Fibroblast of skin of abdomen (primary cell): Measurements from ENCODE around the gene RER1.
A peak's percentile ranks its signal among the peaks of the same experiment; 100 is the strongest.

Experiments
- DNase-seq: peaks from one replicate; pipeline ENCODE4 v3.0.0-alpha.2; 2013

Gene RER1

DNA sequence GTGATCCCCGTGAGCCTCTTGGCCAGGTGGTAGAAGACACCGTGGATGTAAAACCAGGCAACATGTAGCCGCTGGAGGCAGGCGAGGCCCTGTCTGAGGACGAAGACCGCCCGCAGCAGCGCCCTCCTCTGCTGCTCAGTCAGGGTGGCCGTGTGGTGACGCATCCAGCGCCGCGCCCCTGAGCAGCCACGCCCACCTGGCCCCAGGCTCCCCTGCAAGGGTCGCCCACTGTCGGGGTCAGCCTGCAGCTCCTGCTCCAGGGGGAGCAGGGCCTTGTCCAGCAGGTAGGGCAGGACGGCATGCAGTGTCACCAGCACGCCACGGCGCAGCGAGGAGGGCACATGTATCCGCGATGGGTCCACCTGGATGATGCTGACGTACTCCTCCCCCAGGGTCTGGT is 16.8 kb downstream of the RER1 start:
- DNase-seq: no peak

DNA sequence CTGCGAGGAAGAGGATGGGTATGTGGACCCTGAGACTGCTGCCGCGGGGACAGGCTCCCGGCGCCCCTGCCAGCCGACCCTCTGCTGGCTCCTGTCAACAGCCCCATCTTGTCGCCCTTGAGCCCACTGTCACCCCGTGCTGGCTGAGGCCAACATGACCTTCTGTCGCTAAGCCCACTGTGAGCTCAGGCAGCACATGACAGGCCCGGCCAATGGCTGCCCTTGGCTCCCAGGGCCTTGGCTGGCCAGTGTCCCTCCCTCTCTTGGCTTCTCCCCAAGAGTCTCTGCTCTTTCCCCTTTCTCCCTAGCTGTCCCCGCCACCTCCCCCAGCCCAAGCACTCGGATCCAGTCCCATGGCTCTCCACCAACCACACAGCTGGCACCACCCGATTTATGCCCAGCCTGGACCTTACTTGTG is 17.2 kb downstream of the RER1 start:
- DNase-seq: no peak

DNA sequence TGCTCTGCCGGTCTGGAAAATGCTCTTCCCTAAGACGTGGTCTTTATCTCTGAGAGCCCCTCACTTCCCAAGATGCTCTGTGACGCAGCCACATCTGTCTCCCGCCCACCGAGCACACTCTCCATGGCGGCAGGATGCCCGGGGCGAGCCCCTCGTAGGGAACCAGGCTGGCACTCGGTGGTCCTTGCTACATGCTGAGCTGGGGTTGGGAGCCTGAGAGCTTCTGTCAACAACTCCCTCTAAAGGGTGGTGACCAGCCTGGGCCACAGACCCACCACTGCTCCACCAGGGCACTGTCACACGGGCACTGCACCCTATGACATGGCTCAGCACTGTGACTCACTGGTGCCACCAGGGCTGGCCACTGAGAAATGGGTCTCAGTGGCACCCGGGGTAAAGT is 18.1 kb downstream of the RER1 start:
- no peak for DNase-seq

DNA sequence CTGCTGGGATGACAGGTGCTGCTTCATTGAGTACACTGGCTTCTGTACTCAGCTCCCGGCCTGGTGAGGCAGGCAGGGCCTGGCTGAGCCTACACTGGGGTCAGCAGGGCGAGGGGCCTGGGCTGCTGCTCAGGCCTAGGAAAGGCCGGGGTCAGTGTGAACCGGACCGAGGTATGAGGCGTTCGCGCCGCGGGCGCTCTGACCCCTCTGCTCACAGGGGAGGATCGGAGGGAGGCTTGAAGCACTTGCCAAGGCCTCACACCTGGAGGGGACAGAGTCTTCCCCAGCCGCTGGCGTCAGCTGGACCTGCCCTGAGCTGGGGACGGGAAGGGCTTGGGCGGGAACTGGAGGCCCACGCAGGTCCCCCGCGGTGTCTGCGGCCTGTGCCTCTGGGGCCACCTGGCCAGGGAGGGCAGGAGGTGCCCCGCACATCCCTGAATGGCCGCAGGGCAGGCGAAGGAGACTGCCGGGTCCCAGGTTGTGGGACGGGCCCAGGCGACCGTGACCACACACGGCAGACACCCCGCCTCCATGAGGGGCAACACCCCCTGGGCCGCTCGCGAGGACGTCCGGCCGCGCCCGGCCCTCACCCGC is 20.3 kb downstream of the RER1 start:
- no peak for DNase-seq

DNA sequence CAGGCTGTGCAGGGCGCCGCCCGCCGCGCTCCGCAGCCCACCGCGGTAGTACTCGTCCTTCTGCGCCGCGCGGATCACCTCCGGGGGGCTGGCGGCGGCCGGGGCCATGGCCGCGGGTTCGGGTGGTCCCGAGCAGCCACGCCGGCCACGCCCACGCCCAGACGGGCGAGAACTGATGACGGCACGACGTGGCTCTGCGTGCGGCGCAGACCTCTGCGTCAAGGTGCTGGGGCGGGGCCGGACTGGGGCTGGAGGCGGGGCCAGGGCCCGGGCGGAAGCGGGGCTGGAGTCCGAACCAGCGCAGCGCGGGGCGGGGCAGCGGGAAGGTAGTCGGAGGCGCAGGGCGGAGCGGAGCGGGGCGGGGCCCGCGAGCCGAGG is 20.7 kb downstream of the RER1 start, which contains the start of gene PEX10:
Gene PEX10 (minus strand): TSS at position 170 of the 378 bp plus-strand sequence. CDS start 62 bp downstream, at position 108.
- DNase-seq: peak; percentile 95

DNA sequence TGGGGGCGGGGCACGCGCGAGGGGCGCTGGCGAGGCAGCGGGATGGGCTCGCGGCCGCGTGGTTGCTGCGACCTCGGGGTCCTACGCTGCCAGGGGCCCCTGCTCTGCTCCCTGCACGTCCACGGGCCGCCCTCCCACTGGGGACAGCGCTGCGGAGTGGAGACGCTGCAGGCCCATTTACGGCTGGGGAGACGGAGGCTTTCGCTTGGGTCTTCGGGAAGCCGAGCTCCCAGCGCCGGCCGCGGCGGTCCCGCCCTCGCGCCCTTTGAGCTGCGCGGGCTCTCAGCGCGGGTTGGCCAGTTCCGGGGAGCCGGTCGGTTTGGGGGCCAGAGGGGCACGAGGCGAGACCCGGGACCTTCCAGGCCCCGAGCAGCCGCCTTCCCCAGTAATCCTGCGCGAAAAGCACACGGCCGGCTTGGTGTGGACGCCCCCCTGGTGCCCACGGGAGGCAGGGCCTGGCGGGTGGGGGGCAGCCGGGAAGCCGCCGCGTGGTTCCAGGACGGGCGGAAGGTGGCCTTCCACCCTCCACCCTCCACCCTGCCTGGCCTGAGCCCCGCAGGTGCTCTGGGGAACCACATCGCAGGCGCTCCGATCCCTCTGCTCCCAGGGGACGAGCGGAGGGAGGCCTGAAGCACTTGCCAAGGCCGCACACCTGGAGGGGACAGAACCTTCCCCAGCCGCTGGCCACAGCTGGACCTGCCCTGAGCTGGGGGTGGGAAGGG is 21.3 kb downstream of the RER1 start:
- no peak for DNase-seq

DNA sequence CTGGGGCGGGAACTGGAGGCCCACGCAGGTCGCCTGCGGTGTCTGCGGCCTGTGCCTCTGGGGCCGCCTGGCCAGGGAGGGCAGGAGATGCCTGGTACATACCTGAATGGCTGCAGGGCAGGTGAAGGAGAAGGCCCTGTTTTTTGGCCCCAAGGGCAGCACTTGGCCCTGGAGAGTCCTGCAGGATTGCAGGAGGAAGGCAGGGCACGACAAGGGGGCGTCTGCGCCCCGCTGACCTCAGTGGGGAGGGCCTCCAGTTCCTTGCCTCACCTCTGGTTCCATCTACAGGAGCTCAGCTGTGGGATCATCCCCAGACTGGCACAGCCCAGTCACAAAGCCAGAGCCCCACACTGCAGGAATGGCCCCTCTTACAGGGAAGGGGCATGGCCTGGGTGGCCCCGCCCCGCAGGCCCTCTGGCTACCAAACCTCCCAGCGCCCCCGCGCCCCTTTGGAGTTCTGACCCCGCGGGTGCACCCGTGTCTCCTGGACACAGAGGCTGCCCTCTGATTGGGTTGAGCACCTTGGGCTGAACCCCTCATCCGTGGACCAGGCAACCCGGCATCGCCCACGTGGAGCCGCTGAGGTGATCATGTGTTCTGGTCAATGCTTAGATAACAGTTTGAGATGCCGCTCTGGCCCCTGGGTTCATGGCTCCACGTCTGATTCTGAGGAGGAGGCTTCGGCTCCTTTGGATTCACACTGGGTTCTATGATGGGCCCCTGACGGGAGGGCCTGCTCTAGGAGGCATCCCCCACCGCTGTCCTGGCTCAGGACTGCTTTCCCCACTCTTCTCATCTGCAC is 22.1 kb downstream of the RER1 start:
- DNase-seq: no peak

DNA sequence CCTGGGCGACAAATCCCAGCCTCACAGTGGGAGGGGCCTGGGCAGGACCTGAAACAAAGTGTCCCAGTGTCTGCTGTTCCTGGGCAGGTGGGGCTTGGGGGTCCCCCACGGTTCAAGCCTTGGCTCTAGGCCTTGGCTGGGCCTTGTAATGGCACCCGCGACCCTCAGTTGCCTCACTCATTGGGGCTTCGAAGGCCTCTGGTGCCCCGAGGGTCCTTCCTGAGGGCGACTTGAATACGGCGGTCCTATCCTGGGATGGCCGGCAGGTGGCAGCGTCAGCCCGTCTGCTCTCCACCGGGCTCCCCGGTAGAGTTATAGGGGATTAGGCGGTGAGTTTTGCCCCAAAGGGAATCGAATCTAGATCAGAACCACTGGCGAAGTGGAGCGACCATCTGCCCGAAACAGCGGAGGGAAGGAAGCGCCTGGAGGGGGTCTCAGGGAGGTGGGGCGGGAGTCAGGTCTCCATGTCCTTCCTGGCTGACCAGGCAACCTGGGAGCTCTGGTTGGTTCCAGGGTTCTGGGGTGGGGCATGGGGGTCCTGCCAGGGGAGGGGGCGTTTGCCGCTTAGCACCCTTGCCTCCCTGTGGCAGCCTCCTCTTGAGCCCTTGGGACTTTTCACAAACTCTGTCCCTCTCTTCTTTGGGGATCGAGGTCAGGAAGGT is 22.8 kb downstream of the RER1 start:
- peak; percentile 61 for DNase-seq

DNA sequence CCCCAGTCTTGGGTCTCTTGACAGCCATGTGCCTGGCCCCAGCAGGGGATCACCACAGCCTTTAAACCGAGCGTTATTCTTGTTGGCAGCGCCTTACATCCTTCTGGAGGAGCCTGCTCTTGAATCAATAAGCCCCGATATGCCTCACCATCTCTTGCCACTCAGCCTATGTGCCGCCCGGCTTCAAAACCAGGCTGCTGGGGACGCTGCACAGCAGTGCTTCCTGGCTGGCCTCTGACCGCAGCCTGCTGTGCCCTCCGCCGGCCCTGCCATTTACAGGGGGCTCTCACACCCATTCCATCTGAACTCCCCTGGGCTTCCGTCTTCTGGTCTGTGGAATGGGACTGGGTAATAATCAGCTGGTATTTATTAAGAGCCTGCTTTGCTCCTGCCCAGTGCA is 23.7 kb downstream of the RER1 start:
- no peak for DNase-seq

DNA sequence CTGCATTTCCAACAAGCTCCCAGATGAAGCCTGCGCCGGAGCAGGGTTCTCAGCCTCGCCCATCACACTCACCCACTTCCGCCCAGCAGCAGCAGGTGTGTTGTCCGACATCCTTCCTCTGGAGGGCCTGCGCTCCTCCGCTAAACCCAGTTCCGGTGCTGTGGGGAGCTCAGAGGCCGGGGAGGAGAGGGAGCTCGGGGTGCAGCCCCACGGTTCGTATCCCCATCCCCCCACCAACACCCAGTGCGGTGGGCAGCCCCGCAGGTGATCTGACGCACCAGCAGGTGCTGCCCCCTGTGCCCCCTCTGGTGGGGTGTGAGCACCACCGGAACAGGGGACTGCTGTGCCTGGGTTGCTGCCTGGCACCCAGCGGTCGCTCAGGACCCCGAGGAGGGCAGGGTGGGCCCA is 24.2 kb downstream of the RER1 start:
- no peak for DNase-seq

DNA sequence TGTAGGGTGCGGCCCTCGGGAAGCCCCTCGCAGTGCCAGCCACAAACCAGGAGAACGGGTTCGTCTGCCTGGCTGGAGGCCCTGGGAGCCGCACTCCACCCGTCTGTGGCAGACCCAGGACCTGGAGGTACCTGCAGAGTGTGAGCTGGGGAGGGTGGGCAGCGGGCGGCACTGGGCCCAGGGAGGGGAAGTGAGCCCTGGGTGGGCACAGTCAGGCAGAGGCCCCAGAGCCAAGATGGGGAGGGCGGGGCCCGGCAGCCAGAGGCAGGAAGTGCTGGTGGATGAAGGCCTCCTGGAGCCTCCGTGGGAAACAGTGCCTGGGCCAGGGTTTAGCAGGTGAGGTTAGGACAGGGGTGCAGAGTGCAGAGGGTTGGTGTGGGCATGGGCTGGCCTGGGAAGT is 24.8 kb downstream of the RER1 start:
- DNase-seq: no peak

DNA sequence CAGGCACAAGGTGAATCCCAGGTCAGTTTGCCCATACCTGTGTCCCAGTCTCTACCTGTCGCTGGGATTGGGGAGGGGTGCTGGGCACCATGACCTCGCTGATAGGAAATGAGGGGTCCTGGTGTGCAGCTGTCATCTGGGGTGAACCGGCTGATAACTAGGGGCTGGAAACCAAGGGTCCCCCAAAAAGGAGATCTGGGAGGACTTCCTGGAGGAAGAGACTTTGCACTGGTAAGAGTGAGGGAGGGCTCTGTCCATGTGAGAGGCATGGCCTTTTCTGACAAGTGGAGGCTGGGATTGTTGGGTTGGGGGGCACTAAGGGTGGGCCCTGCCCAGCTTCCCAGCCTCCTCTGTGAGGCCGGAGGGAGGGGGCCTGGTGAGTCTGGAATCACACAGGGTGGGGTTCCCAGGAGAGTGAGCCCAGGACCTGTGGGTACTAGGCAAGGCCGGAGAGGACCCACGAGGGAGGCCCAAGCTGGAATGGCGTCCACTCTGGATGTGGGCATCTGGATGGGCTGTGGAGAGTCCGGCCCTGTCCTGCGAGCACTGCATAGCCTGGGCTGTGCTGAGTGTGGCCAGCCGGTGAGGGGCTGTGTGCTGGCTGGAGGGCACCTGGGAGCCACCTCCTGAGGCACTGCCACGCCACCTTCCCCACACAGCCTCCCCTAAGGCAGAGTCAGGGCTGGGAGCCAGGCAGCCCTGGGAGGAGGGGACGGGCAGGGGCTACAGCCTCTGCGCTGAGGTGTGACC is 25.6 kb downstream of the RER1 start:
- DNase-seq: no peak

DNA sequence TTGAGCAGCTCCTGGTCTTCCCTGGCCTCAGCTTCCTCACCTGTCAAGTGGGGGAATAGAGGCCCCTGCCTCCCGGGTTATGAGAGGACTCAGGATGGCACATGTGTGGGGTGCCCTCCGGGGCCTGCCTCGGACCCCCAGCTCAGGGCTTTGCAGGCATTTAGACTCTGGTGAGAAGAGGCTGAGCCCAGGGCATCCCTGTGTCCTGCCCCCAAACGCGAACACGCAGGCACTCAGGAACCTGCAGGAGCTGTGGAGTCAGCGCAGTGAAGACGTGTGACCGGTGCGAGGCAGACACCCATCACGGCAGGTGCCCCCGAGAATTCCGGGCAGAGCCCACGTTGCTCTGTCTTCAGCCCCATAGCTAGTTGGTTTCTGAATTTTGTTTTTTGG is 26.2 kb downstream of the RER1 start:
- DNase-seq: no peak

DNA sequence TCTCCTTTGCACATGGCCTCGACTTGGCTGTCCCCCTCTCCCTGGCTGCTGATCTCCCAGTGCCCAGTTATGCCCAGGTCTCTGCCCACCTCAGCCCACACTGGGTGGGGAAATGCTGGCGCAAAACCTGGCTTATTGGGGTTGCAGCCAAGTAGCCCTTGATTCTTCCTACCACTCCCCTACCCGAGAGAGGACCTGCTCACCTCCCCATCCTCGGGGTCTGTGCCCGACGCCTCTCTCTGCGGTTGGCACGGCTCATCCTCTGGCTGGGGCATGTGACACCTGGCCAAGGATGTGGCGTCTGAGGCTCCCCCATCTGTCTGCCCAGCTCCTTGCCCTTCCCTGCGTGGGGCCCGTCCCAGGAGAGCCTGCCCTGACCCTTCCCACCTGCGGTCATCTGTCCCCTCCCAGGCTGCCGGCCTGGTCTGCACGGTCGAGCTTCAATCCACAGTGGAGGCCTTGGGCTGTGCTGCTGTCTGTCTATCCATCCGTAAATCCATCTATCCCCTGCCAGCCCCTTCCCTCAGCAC is 27.2 kb downstream of the RER1 start:
- no peak for DNase-seq

DNA sequence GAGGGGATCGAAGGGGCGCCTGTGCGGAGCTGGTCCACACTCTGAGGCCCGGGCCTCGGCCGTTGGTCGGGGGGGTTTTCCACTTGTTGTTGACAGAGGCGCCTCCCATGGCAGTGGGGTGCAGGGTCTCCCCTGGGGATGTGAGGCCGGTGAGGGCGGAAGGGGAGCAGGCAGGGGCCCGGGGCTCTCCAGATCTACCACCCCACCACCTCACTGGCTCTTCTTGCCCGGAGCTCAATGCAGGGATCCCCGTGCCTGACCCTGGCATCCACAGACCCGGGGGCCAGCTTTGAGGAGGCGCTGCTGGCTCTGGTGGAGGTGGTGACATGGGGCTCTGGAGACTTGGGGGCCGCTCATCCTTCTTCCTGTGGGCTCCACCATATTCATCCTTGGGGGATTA is 27.8 kb downstream of the RER1 start:
- DNase-seq: no peak

DNA sequence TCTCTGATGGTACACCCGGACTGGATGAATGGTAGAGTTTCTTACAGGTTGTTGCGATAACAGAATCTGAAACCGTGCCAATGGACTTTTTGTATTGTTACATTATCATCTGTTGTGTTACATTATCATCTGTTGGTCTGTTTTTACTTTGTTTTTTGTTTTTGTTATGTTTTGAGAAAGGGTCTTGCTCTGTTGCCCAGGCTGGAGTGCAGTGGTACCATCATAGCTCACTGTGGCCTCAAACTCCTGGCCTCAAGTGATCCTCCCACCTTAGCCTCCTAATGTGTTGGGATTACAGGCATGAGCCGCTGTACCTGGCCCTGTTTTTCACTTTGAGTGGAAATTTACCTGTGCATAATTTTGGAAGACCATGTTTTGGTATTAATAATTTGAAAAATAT is 30.9 kb downstream of the RER1 start:
- no peak for DNase-seq

DNA sequence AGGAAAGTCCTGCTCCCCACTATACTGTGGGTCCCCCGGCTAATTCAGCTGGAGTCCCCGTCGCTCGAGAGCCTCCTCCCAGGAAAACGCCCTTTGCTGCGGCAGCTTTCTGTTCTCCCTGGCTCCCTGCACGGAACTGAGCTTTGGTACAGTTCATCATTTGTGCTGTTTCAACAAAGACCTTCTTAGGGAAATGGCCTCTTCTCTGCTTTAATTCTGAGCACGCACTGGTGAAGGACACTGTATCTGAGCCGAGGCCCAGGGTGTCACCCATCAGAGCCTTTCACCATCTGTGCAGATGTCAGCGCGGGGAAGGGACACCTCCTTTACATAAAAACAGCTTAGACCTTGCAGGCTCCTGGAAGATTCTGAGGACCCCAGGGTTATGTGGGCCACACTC is 34.3 kb downstream of the RER1 start:
- DNase-seq: no peak

DNA sequence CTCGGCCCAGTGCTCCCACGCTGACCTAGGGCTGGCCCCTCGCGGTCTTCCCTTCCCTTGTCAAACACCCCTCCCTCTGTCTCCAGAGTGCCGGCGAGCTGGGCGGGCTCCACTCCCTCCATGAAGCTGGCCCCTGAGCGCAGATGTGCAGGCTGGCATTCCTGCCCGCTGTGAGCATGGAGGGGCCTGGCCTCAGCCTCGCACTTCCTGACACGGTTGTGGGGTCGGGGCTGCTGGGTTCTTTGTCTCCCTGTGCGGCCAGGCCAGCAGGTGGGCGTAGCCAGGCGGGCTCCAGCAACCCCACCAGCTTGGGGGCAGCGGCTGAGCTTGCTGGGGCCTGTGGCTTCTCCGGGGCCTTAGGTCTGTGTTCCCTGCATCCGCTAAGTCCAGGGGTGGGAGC is 34.9 kb downstream of the RER1 start:
- DNase-seq: no peak

DNA sequence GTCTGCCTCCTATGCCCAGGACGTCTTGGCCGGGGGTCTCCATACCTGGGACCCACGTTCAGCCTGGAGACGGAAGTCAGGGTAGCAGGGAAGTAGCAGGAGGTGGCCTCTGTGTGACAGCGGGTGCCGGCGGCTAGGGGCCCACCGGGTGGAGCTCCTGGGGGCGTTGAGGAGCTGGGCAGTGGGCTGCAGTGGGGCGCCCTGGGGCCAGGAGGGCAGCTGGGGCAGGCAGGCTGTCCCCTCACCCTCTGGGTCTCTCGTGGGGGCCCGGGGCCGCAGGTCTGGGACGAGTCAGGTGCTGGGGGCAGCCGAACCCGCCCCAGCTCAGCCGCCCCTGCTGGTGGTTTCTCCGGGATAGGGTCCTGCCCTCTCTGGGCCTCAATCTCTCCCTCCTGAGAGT is 35.4 kb downstream of the RER1 start:
- DNase-seq: no peak

DNA sequence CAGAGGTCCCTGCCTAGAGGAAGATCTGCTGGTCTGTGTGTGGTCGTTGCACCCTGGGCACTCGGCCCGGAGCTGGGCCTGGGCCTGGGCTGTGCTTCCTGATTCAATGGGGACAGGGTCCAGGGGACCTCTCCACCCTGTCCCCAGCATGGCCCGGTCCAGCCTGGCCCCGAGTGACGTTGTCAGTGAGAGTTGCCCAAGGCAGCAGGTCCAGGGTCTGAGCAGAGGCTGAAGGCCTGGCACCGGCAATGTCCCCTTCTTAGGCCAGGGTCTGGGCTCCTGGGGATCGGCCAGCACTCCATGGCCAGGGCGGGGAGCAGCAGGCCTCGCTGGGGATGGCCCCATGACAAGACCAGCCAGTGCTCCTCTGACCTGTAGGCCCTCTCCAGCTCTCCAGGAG is 36.3 kb downstream of the RER1 start:
- no peak for DNase-seq

DNA sequence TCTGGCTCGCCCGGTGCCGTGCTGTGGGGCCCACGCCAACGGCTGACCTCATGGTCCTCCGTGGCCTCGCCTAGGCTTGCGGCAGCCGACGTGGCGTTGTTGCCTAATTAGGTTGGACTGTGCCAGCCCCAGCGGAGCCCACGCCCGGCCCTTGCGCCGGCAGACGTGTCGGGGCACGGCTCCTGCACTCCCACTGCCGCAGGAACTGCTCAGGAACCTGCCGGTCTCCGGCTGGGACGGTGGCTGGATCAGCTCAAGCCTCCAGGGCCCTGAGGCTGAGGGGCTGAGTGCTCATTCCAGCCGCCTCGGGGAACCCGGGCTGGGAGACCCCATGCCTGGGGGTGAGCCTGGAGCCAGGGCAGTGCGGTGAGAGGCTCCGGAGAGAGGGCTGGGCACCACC is 36.8 kb downstream of the RER1 start:
- DNase-seq: no peak
